GM18868 (cell line): ENCODE measurements around the gene PDE11A.

Experiments
- ATAC-seq: cut with Tn5 transposase; IDR thresholded peaks from one replicate; pipeline ENCODE4 v1.9.1; 2021; ENCODE audit warnings: mild to moderate bottlenecking, moderate library complexity; ENCODE audit not compliant: unreplicated experiment

The PDE11A gene

GRCh38 chr2:177584030-177584692, 488.4 kb downstream of the PDE11A start:
- ATAC-seq, result no peak

DNA sequence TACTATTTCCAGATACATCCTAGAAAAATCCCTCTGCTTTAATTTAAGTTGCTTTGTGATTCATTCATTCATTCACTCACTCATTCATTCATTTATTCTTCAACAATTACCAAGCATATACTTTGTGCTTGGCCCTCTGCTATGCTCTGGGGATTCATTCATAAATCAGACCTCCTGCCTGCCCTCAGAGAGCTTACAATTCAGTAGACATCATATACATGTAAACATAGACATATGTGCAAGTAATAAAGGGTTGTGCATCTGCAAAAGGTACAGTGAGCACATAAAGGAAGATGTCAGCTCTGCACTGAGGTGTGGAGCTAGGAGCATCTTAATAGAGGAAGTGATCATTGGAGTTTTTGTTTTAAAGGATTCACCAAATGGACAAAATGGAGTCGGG, 490.6 kb downstream of the PDE11A start:
- ATAC-seq, result no peak

DNA sequence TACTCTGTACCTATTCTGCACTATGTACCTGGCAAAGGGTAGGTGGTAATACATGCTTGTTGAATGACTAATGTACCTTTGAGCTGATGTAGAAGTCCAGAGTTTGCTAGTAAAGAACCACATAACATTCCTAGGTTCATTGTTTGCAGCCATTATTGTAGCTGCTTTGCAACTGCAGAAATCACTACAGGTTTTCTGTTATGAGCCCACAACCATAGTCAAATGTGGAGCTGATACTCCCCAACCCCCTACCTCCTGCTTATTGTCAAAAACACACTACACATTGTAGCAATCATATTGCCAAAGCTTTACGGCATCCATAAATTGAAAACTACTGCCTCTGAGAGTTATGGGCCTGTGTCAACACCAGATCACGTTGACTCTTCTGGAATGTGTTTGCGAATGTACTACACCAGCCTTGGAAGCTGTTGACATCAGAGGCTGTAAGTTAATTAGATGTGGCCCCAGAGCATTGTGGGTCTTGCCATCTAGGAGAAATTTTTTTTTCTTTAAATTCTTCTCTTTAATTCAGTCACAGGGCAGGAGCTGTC, 493.0 kb downstream of the PDE11A start:
- no peak for ATAC-seq

- ATAC-seq, result no peak
Observed at GRCh38 chr2:177578454-177578853, 494.1 kb downstream of the PDE11A start.

DNA sequence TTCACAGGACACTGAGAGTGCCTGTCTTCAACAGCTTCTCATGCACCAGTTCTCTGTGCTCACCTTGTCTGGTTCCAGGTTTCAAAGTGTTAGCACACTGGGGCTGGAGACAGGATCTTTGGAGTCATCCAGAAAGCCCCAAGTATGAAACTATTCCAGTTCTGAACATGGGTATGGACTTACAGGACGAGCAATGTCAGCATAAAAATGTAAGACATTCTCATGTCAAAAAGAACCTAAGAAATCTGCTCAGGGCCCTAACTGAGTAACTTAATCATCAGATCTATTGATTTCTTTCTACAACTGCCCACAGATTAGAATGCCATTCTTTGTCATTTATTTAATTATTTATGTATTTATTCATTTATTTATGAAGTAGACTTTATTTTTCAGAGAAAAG, 495.5 kb downstream of the PDE11A start:
- no peak for ATAC-seq

GRCh38 chr2:177575358-177575757, 497.2 kb downstream of the PDE11A start:
- ATAC-seq, result no peak

DNA sequence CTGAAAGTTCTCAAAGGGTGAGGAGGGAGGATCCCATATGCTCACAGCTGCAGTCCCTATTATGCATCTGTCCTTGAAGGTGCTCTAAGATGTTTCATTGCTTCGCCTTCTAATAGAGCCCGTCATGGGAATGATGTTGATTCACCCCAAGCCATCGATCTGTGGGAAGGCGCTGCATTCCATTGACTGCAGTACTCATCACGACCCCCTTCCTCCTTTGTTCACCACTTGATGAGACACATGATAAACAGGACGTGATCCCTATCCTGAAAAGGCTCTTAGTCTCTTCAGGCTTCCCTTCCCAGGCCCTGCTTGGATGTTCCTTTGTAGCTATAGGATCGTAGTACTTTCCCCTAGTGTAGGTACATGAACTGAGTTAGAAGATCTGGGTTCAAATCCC, 498.2 kb downstream of the PDE11A start:
- ATAC-seq, result no peak
